Testis (tissue), 3 donors: ENCODE results near the gene TWIST1. TPM values are rescaled to one million over a fixed set of nuclear protein-coding genes. Genes with fewer than 3 reads are reported as not detected.

Experiments used
- DNase-seq: peaks from one replicate; pipeline ENCODE4 v3.0.0-alpha.2; 2019
- H3K27ac ChIP-seq, 2 donors: fragments of 200-600 bp; sonication (generic); one replicate each; pipeline ENCODE4 v1.5.1; 2019
- H3K27me3 ChIP-seq: fragments of 200-600 bp; sonication (generic); one replicate; pipeline ENCODE4 v1.5.1; 2019
- H3K36me3 ChIP-seq: fragments of 200-600 bp; sonication (generic); one replicate; pipeline ENCODE4 v1.5.1; 2017; ENCODE audit warnings: low read depth; ENCODE audit errors: missing control alignments
- H3K4me1 ChIP-seq: fragments of 200-600 bp; sonication (generic); one replicate; pipeline ENCODE4 v1.5.1; 2019
- H3K4me3 ChIP-seq, 2 donors: fragments of 200-600 bp; sonication (generic); one replicate each; pipeline ENCODE4 v1.5.1; 2017 to 2019
- H3K9me3 ChIP-seq: fragments of 200-600 bp; sonication (generic); one replicate; pipeline ENCODE4 v1.5.1; 2017
- POLR2A ChIP-seq: fragments of 450-650 bp; IDR thresholded peaks from one replicate; pipeline ENCODE4 v1.6.1; 2017; ENCODE audit warnings: antibody characterized with exemption, mild to moderate bottlenecking, moderate library complexity
- WGBS, 2 donors: methylation state at CpG; one replicate each; pipeline ENCODE4 v1.1.5; 2018; 5-methylcytosine and 5-hydroxymethylcytosine counted together
- intact Hi-C: fragments of 100-400 bp; cut with DNase I; formaldehyde crosslinking; loops from one replicate; pipeline ENCODE4 v1.15.1; 2023; ENCODE audit warnings: low total_unique reads
- polyA plus RNA-seq: library from polyadenylated mRNA; stranded (reverse); fragments of 350-450 nt; fragmentation: Illumina TruSeq; extraction: RNeasy Lipid Tissue Mini Kit (QIAGEN cat#74804); gene quantifications from one replicate; pipeline ENCODE4 v1.2.3, GENCODE V29; 2014; ENCODE audit warnings: low read depth, low replicate concordance; ENCODE audit not compliant: insufficient read depth
- total RNA-seq, 2 donors: library from RNA; depleted of rRNA; stranded (reverse); fragments of >200 nt; gene quantifications; one replicate each; pipeline ENCODE4 v1.2.3, GENCODE V29; 2016
- TF ChIP-seq, protein P1 (sequence below), 3 experiments: fragments of 450-650 bp in 2 of 3; fragments of 200-600 bp in 1 of 3; sonication (generic) in 1 of 3; IDR thresholded peaks; one replicate each; pipeline ENCODE4 v1.5.1; 2016 to 2019; ENCODE audit warnings: antibody characterized with exemption in 3 of 3, mild to moderate bottlenecking in 2 of 3, moderate library complexity in 1 of 3

TWIST1 gene
- total and polyA plus RNA-seq, 3 donors from 2014 or later = 5.2 to 22.5 (median 11.7) TPM

DNA sequence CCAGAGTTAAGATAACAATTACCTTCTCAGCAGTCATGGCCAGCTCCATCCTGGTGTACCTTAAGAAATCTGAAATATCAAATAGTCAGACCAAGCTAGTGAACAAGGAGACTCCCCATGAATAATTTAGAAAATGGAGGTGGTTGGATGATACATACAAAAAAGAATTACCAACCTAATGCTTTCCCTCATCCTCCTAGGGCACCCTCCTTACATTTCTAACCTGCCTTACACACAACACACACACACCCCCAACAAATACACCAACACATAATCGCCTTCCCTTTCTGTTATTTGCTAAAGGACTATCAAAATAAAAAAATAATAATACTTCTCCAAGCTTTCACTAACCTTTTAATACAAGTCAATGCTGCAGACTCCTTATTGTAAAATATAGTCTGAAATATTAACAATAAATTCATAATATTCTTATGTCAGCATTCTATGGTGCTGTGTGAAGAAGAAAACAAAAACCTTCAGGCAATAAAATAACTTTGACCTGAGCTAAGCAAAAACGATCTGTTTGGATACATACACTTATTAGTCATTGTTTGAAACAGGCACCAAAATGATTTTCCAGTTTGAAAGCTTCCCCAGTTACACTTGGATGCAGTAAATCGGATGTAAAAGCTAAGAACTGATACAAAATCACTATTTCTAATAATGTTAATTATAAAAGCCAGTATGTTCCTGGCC is 3.4 kb downstream of the TWIST1 start:
- H3K4me3 ChIP-seq = no peak overlapping the region
- H3K36me3 ChIP-seq = no peaks in the 10 kb centered on the region
- H3K4me1 ChIP-seq = peaks cover 4% of the 10 kb centered on the region
- H3K9me3 ChIP-seq = no peaks in the 10 kb centered on the region
- 41 to 47% methylated on average over 3 of the region's 3 CpGs for WGBS, 2 donors
- TF ChIP-seq, protein P1, sequence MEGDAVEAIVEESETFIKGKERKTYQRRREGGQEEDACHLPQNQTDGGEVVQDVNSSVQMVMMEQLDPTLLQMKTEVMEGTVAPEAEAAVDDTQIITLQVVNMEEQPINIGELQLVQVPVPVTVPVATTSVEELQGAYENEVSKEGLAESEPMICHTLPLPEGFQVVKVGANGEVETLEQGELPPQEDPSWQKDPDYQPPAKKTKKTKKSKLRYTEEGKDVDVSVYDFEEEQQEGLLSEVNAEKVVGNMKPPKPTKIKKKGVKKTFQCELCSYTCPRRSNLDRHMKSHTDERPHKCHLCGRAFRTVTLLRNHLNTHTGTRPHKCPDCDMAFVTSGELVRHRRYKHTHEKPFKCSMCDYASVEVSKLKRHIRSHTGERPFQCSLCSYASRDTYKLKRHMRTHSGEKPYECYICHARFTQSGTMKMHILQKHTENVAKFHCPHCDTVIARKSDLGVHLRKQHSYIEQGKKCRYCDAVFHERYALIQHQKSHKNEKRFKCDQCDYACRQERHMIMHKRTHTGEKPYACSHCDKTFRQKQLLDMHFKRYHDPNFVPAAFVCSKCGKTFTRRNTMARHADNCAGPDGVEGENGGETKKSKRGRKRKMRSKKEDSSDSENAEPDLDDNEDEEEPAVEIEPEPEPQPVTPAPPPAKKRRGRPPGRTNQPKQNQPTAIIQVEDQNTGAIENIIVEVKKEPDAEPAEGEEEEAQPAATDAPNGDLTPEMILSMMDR (IDR thresholded peaks at IDR 0.05) = no peak
- TF ChIP-seq POLR2A = no peak
- intact Hi-C loops = no loop called here
- no peak overlapping the region for H3K27ac ChIP-seq
- no peaks in the 10 kb centered on the region for H3K27me3 ChIP-seq
- DNase-seq = no peak

DNA sequence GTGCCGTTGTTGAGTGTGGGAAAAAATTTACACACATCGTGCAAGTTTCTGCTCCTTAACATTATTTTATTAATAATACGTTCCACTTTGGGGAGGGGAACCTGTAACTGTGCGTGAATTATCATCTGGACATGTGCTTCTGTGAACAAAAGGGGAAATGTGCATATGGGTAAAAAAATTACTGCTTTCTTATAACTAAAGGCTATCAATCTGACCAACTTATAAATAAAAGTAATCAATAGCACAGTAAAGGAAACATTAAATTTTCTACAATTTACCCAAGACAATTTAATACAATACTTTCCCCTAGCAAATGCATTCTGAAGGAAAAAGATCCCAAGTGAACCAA is 4.5 kb downstream of the TWIST1 start:
- intact Hi-C loops = no loop called here
- Histone ChIP-seq H3K36me3 (no peaks in the 10 kb centered on the region), H3K27ac (no peak overlapping the region), H3K4me1 (peaks cover under 1% of the 10 kb centered on the region), H3K27me3 (no peaks in the 10 kb centered on the region), H3K9me3 (no peaks in the 10 kb centered on the region), H3K4me3 (no peak overlapping the region)
- WGBS, 2 donors = 52 to 68% methylated on average over 4 of the region's 4 CpGs
- no peak for DNase-seq
- TF ChIP-seq POLR2A = no peak
- TF ChIP-seq, protein P1 (IDR thresholded peaks at IDR 0.05) = no peak

DNA sequence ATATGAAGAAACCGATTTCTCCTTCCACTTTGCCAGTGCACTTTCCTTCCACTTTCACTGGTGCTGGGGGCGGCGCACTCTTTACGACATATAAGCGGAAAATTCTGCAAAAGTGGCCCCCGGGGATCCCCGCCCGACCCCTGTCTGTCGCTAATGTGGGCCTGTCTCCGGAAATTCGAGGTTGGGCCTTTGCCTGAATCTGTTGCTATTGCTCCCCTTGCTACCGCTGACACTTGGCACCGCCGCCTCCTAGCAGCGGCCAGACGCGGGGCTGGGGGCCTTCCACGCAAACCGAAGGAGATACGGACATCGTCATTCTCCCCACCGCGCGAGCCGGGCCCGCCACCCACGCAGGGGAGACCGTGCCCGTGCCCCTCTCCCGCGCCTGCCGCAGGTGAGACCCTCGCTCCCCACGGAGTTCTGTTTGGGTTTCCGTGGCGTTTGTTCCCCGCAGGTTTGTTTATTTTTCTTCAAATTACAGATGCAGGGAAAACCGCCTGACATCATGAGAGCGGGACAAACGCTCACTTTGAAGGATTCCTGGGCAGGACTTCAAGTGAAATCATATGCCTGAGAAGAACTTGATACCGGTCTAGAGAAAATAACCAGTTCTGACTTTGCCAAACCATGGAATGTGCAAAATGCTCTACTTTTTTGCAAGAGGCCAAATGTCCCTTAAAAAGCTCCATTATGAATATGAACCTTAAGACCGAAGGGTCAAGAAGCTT is 5.0 kb downstream of the TWIST1 start:
- Histone ChIP-seq H3K4me3 (peak overlapping the region in 1 of 2 donors; percentile 6), H3K27me3 (no peaks in the 10 kb centered on the region), H3K4me1 (peaks cover 6% of the 10 kb centered on the region), H3K9me3 (no peaks in the 10 kb centered on the region), H3K27ac (no peak overlapping the region), H3K36me3 (no peaks in the 10 kb centered on the region)
- TF ChIP-seq POLR2A = no peak
- TF ChIP-seq, protein P1 (IDR thresholded peaks at IDR 0.05) = no peak
- no peak for DNase-seq
- WGBS, 2 donors = 44% methylated on average over 40 to 42 of the region's 42 CpGs
- intact Hi-C loops = no loop called here

DNA sequence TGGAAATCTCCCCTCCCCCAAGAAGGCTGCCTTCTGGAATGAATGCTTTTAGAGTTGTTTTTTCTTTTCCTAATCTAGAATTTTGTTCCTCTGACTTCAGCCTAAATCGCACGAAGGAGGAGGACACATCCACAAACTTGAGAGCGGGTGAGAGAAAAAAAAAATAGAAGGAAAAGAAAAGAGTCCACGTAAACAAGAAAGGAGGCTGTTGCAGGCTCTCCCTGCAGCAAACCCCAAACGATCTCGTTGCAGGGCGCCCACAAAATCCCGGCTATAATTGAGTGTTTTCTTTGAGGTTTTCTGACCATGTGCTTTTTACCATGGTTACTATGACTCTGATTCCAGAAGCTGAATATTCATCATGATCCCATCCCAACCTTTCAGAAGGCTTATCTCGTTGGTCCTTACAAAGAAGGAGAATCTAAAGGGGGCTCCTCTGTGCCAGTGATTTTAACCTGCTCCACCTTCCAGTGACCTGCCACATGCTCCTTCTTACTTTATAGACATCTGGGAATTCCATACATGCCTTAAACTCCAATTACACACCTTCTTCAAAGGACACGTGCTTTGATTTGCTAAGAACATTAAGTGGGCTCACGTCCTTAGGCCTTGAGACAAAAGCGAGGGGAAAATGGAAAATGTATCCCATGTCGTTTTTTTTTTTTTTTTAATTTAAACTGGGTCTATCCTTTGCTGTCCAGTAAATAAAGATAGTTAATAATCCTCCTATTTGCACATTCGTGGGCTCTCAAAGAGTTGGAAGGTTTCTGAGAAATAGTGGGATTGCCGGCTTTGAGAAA is 5.8 kb downstream of the TWIST1 start:
- Histone ChIP-seq H3K27ac (no peak overlapping the region), H3K4me1 (peaks cover 7% of the 10 kb centered on the region), H3K27me3 (no peaks in the 10 kb centered on the region), H3K4me3 (peak overlapping the region in 1 of 2 donors; percentile 6), H3K9me3 (no peaks in the 10 kb centered on the region), H3K36me3 (no peaks in the 10 kb centered on the region)
- 37 to 59% methylated on average over 15 of the region's 15 CpGs for WGBS, 2 donors
- no peak for TF ChIP-seq POLR2A
- TF ChIP-seq, protein P1 (IDR thresholded peaks at IDR 0.05) = no peak
- intact Hi-C loops = no loop called here
- no peak for DNase-seq
